OCI-LY1 (cell line): ENCODE data around the gene ROBO1.

ENCODE experiments used
- EZH2 ChIP-seq: fragments of 200-600 bp; sonication (generic), shearing (Covaris generic); IDR thresholded peaks from 2 replicates; pipeline ENCODE4 v1.8.0; 2017; ENCODE audit warnings: borderline replicate concordance, mixed run types, mild to moderate bottlenecking, antibody characterized with exemption, low read length, moderate library complexity, mixed read lengths
- TF ChIP-seq, protein P1 (sequence below): fragments of 200-600 bp; sonication (generic), shearing (Covaris generic); IDR thresholded peaks from 2 replicates; pipeline ENCODE4 v1.5.1; 2017; ENCODE audit warnings: mild to moderate bottlenecking, antibody characterized with exemption, low read length, moderate library complexity, mixed read lengths

GRCh38 chr3:79543218-79543982 is 224.4 kb downstream of the ROBO1 start:
- TF ChIP-seq, protein P1, sequence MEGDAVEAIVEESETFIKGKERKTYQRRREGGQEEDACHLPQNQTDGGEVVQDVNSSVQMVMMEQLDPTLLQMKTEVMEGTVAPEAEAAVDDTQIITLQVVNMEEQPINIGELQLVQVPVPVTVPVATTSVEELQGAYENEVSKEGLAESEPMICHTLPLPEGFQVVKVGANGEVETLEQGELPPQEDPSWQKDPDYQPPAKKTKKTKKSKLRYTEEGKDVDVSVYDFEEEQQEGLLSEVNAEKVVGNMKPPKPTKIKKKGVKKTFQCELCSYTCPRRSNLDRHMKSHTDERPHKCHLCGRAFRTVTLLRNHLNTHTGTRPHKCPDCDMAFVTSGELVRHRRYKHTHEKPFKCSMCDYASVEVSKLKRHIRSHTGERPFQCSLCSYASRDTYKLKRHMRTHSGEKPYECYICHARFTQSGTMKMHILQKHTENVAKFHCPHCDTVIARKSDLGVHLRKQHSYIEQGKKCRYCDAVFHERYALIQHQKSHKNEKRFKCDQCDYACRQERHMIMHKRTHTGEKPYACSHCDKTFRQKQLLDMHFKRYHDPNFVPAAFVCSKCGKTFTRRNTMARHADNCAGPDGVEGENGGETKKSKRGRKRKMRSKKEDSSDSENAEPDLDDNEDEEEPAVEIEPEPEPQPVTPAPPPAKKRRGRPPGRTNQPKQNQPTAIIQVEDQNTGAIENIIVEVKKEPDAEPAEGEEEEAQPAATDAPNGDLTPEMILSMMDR: no peak
- no peak for TF ChIP-seq EZH2
